ENCODE results near the gene SLC45A1. TPM values are rescaled to one million over a fixed set of nuclear protein-coding genes. Genes with fewer than 3 reads are reported as not detected.

The SLC45A1 gene
- total RNA-seq, 2 donors from 2014 or later: 4.3 to 5.2 TPM

DNA sequence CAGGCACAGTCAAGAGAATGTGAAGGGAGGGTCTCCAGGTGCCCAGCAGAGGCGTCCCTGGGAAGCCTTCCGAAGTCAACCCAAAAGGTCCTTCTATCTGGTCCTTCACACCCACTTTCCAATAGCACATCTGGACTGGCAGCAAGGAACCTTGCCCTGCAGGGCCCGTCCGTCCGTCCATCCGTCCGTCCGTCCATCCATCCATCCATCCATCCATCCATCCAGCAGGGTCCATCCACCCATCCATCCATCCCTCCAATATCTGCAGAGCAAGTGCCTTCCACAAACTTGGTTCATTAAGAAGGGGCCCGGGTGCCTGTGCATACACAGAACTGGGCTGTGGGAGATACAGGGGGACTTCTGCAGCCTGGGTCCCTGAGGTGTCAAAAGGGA, 31.6 kb downstream of the SLC45A1 start:
- H3K36me3 ChIP-seq: no peaks in the 10 kb centered on the region
- H3K27ac ChIP-seq: peak overlapping the region; percentile 39 to 41
- WGBS: 90% methylated on average over 9 of the region's 9 CpGs
- H3K9me3 ChIP-seq: no peaks in the 10 kb centered on the region
- peaks cover 12% of the 10 kb centered on the region for H3K4me1 ChIP-seq (replicated peaks)
- H3K4me3 ChIP-seq: no peak overlapping the region
- no peak for TF ChIP-seq CTCF (IDR thresholded peaks at IDR 0.05)
- no peak for DNase-seq (ENCODE audit: low spot score)
- intact Hi-C loops (cut with DNase I): loop anchor here (2.0 kb wide), 1 partner anchor 369 kb away; no protein-coding TSS in a partner anchor
- no peaks in the 10 kb centered on the region for H3K27me3 ChIP-seq (replicated peaks; ENCODE audit: insufficient read depth)

- intact Hi-C loops (cut with DNase I): loop anchor here (2.0 kb wide), 1 partner anchor 369 kb away; no protein-coding TSS in a partner anchor
- H3K4me3 ChIP-seq: no peak overlapping the region
- 34% methylated on average over 14 of the region's 14 CpGs for WGBS
- peak overlapping the region; percentile 39 to 41 for H3K27ac ChIP-seq
- no peak for TF ChIP-seq CTCF (IDR thresholded peaks at IDR 0.05)
- no peak for DNase-seq (ENCODE audit: low spot score)
- no peaks in the 10 kb centered on the region for H3K27me3 ChIP-seq (replicated peaks; ENCODE audit: insufficient read depth)
- peaks cover 0 to 5% of the 10 kb centered on the region in 2 donors for H3K36me3 ChIP-seq
- H3K9me3 ChIP-seq: no peaks in the 10 kb centered on the region
- peaks cover 12% of the 10 kb centered on the region for H3K4me1 ChIP-seq (replicated peaks)
These were observed 32.0 kb downstream of the SLC45A1 start for GRCh38 chr1:8349961-8350360.

DNA sequence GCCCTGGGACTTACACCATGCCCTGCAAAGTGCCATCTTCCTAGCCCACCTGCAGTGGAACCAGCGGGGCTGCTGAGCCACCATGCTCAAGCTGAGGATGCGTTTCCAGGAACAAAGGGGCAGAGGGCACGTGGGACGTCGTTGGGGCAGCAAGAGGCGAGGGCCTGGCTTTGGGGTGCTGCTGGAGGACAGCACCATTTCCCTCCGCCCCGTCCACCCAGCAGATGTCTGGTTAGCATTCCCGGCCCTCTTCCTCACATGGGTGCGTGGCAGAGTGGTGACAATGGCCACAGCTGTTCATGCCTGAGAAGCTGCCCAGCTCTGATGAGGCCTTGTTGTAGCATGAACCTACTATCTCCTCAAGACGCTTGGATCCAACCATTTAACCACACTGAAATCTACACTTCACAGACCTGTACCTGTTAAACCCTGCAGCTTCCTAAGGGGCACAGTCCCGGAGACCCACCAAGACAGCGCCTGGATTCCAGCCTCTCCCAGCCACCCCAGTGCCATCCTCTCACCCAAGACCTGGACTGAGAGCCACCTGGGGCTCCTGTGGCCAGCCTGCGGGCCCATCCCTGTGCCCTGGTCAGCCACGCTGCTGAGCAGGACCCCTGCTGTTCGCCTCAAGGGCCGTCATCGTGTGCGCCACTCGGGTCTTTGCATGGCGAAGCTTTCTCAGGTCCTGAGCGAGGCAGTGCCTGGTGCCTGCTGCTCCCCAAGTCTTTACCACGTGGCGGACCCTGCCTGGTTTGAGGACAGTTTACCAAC, 33.2 kb downstream of the SLC45A1 start:
- Histone ChIP-seq H3K36me3 (peaks cover 6 to 16% of the 10 kb centered on the region in 2 donors), H3K27me3 (replicated peaks; ENCODE audit: insufficient read depth) (no peaks in the 10 kb centered on the region), H3K4me3 (no peak overlapping the region), H3K27ac (peak overlapping the region in 1 of 2 donors; percentile 69), H3K9me3 (no peaks in the 10 kb centered on the region), H3K4me1 (replicated peaks) (peaks cover 12% of the 10 kb centered on the region)
- intact Hi-C loops (cut with DNase I): no loop called here
- no peak for DNase-seq (ENCODE audit: low spot score)
- no peak for TF ChIP-seq CTCF (IDR thresholded peaks at IDR 0.05)
- no peak for TF ChIP-seq POLR2AphosphoS5 (IDR thresholded peaks at IDR 0.05)
- no peak for TF ChIP-seq POLR2A (IDR thresholded peaks at IDR 0.05)
- 92% methylated on average over 24 of the region's 24 CpGs for WGBS

GRCh38 chr1:8351693-8352470, 34.0 kb downstream of the SLC45A1 start:
- intact Hi-C loops (cut with DNase I): no loop called here
- Histone ChIP-seq H3K27ac (peak overlapping the region; percentile 25 to 69), H3K4me3 (no peak overlapping the region), H3K27me3 (replicated peaks; ENCODE audit: insufficient read depth) (no peaks in the 10 kb centered on the region), H3K36me3 (peaks cover 6 to 20% of the 10 kb centered on the region in 2 donors), H3K4me1 (replicated peaks) (peaks cover 12% of the 10 kb centered on the region), H3K9me3 (no peaks in the 10 kb centered on the region)
- DNase-seq (ENCODE audit: low spot score): no peak
- peak; percentile 22 to 52 (median 46) for TF ChIP-seq CTCF (IDR thresholded peaks at IDR 0.05)
- no peak for TF ChIP-seq POLR2AphosphoS5 (IDR thresholded peaks at IDR 0.05)
- TF ChIP-seq POLR2A (IDR thresholded peaks at IDR 0.05): no peak
- 45% methylated on average over 13 of the region's 13 CpGs for WGBS

Measured in prostate gland (tissue), 2 donors.